Measurements from ENCODE around the gene ACP5. TPM values are rescaled to one million over a fixed set of nuclear protein-coding genes. Genes with fewer than 3 reads are reported as not detected.

Gene ACP5
- total RNA-seq, 2 donors from 2014 or later, result 11.3 to 30.2 TPM

DNA sequence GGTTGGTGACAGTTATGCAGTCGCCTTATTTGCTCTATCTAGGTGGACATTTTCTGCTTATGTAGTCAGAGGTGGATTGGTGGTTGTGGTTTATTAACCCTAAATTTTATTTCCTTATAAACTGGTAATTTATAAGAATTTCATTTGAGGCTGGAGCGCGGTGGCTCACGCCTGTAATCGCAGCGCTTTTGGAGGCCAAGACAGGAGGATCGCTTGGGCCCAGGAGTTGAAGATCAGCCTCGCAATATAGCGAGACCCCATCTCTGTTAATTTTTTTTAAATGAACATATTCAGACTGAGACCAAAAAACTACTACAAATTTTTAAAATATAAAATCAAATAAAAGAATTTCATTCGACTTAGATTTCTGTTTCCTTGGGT, 20.6 kb upstream of the ACP5 start:
- no peaks in the 10 kb centered on the region for H3K27me3 ChIP-seq
- no peak for DNase-seq
- peak overlapping the region; percentile 84 to 97 for H3K9ac ChIP-seq (ENCODE audit: low read depth in 2 of 2, low read length in 2 of 2)
- intact Hi-C loops (cut with DNase I), result no loop called here
- no peaks in the 10 kb centered on the region for H3K36me3 ChIP-seq
- TF ChIP-seq, protein P1, sequence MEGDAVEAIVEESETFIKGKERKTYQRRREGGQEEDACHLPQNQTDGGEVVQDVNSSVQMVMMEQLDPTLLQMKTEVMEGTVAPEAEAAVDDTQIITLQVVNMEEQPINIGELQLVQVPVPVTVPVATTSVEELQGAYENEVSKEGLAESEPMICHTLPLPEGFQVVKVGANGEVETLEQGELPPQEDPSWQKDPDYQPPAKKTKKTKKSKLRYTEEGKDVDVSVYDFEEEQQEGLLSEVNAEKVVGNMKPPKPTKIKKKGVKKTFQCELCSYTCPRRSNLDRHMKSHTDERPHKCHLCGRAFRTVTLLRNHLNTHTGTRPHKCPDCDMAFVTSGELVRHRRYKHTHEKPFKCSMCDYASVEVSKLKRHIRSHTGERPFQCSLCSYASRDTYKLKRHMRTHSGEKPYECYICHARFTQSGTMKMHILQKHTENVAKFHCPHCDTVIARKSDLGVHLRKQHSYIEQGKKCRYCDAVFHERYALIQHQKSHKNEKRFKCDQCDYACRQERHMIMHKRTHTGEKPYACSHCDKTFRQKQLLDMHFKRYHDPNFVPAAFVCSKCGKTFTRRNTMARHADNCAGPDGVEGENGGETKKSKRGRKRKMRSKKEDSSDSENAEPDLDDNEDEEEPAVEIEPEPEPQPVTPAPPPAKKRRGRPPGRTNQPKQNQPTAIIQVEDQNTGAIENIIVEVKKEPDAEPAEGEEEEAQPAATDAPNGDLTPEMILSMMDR (IDR thresholded peaks at IDR 0.05), result no peak
- no peaks in the 10 kb centered on the region for H3K4me1 ChIP-seq
- peak overlapping the region; percentile 74 for H3K4me3 ChIP-seq
- peak overlapping the region; percentile 88 for H3K27ac ChIP-seq
- no peaks in the 10 kb centered on the region for H3K9me3 ChIP-seq

DNA sequence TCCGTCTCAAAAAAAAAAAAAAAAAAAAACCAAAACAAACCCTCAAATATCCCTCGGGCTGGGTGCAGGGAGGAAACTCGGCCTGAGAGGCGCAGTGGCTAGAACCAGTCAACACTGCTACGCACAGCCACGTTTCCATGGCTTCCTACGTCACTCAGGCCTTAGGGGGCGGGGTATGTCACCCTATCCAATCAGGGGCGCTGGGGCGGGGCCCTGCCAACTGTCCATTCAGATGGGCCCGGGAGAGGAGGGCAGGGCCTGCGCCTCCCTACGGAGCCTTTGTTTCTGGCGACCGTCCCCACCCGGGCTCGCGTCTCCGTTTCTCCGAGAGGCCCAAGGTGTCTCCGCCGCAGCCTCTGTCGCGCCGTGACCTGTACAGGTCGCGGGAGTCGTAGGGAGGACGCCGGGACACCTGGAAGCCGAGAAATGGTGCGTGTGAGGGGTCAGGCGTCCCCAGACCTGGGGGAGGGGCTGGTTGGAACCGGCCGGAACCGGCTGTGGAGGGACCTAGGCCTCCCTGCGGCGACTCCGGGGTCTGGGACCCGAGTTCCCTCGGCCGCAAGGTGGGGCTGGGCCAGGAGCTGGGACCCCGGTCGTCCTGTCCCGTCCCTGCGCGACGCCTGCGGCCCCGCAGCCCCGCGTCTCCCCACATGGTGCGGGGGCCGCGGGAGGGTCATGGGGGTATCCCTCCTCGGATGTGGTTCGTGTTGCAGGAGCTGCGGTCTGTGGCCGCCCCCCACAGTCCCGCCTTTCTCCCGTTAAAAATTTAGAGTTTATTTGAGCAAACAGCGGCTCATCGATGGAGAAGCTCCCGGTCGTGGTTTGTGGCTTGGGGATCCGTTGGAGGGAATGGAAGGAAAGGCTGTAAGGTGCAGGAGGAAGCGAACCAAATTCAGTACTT, 20.0 kb upstream of the ACP5 start, which contains the start of gene ZNF627:
Gene ZNF627, plus strand, starts transcription at position 282 of the 901 bp plus-strand sequence. Its CDS starts 145 bp downstream, at position 427.
- peak; percentile 100 for DNase-seq
- H3K27me3 ChIP-seq, result no peaks in the 10 kb centered on the region
- intact Hi-C loops (cut with DNase I), result no loop called here
- TF ChIP-seq, protein P1 (IDR thresholded peaks at IDR 0.05), result no peak
- H3K9me3 ChIP-seq, result no peaks in the 10 kb centered on the region
- H3K36me3 ChIP-seq, result no peaks in the 10 kb centered on the region
- H3K4me1 ChIP-seq, result no peaks in the 10 kb centered on the region
- peak within 1 kb of the TSS; percentile 88 for H3K27ac ChIP-seq
- H3K9ac ChIP-seq (ENCODE audit: low read depth in 2 of 2, low read length in 2 of 2), result peak within 1 kb of the TSS; percentile 84 to 97
- peak within 1 kb of the TSS; percentile 74 for H3K4me3 ChIP-seq

DNA sequence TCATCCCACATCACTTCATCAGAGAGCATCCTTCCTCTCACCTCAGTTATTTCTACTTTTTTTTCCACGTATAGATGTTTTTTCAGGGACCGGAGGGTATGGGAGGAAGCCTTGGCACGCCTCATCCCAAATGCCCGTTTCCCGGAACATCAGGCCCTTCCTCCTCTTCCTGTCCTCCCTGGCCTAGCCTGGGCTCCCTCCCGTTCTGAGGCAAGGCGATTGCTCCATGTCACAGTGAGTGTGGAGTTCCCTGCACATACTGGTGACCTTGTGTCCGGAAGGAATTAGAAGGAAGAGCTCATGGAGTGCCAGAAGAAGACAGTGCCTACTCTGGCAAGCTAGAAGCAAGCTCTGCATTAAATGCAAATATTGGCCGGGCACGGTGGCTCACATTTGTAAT, 18.7 kb upstream of the ACP5 start:
- Histone ChIP-seq H3K27me3 (no peaks in the 10 kb centered on the region), H3K9me3 (no peaks in the 10 kb centered on the region), H3K4me3 (no peak overlapping the region), H3K4me1 (no peaks in the 10 kb centered on the region), H3K9ac (ENCODE audit: low read depth in 2 of 2, low read length in 2 of 2) (no peak overlapping the region), H3K36me3 (no peaks in the 10 kb centered on the region), H3K27ac (no peak overlapping the region)
- DNase-seq, result no peak
- TF ChIP-seq, protein P1 (IDR thresholded peaks at IDR 0.05), result no peak
- intact Hi-C loops (cut with DNase I), result no loop called here

DNA sequence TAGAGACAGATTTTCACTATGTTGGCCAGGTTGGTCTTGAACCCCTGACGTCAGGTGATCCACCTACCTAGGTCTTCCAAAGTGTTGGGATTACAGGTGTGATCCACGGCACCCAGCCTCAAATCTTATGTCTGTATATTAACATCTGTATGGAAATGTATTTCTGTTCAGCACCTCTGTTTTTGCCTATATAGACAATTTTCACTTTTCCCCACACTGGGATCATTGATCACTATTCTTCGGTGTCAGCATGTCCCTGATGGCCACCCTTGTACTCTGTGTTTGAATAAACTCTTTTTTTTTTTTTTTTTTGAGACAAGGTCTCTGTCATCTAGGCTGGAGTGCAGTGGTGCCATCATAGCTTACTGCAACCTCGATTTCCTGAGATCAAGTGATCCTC, 16.6 kb upstream of the ACP5 start:
- DNase-seq, result no peak
- intact Hi-C loops (cut with DNase I), result no loop called here
- TF ChIP-seq, protein P1 (IDR thresholded peaks at IDR 0.05), result no peak
- Histone ChIP-seq H3K9me3 (no peaks in the 10 kb centered on the region), H3K9ac (ENCODE audit: low read depth in 2 of 2, low read length in 2 of 2) (no peak overlapping the region), H3K4me1 (no peaks in the 10 kb centered on the region), H3K27ac (no peak overlapping the region), H3K4me3 (no peak overlapping the region), H3K27me3 (no peaks in the 10 kb centered on the region), H3K36me3 (no peaks in the 10 kb centered on the region)

DNA sequence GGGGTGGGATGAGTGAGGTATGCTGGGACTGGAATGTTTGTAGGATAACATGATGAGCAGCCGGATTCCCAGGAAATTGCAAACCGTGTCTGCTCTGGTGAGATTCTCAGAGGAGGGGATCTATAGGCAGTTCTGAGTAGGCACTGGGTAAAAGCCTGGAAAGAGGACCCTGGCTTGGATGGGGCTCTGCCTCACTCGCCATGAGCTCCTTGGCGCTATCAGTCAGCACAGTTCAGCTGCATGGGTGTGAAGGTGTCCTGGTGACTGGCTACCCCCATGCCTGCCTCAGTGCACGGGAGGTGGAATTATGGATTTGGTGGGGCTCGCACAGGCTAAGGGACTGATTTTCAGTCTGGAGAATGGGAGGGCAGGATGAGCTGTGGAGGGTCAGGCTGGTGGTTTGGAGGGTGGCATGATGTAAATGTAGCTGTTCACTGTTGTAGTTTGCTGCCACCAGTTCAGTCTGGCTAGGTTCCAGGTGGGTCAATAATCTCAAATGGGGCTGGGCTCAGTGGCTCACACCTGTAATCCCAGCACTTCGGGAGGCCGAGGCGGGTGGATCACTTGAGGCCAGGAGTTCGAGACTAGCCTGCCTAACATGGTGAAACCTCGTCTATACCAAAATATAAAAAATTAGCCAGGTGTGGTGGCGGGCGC, 10.7 kb upstream of the ACP5 start:
- H3K27me3 ChIP-seq, result no peaks in the 10 kb centered on the region
- intact Hi-C loops (cut with DNase I), result loop anchor here (2.0 to 5.0 kb wide), 2 partner anchors 25 to 91 kb away; no protein-coding TSS in a partner anchor
- TF ChIP-seq, protein P1 (IDR thresholded peaks at IDR 0.05), result no peak
- no peak overlapping the region for H3K27ac ChIP-seq
- peak overlapping the region in 1 of 2 donors; percentile 63 for H3K9ac ChIP-seq (ENCODE audit: low read depth in 2 of 2, low read length in 2 of 2)
- no peak overlapping the region for H3K4me3 ChIP-seq
- no peaks in the 10 kb centered on the region for H3K36me3 ChIP-seq
- no peaks in the 10 kb centered on the region for H3K9me3 ChIP-seq
- H3K4me1 ChIP-seq, result no peaks in the 10 kb centered on the region
- no peak for DNase-seq

Measured in colonic mucosa (tissue), 4 donors.